Esophagus muscularis mucosa (tissue), 2 donors: ENCODE measurements around the gene ZRANB3.

Experiments used
- POLR2A ChIP-seq: fragments of 450-650 bp; IDR thresholded peaks from one replicate; pipeline ENCODE4 v1.6.1; 2017; ENCODE audit warnings: antibody characterized with exemption, moderate library complexity, mild to moderate bottlenecking, low read depth
- POLR2AphosphoS5 ChIP-seq, 2 donors: sonication (generic); formaldehyde crosslinking; IDR thresholded peaks; one replicate each; pipeline ENCODE4 v1.6.1; 2017; ENCODE audit warnings: antibody characterized with exemption in 2 of 2

DNA sequence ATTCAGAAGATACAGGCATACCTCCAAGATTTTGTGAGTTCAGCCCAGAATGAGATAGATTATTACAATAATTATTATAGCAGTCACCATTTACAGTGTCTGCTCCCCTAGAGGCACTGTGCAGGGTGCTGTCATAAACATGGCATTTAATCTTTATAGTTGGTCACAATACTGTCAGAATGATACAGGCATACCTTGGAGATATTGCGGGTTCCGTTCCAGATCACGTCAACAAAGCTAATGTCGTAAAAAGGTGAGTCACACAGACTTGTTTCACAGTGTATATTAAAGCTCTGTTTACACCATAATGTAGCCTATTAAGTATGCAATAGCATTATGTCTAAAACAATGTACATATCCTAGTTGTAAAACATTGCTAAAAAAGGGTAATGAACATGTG is 45.6 kb downstream of the ZRANB3 start:
- TF ChIP-seq POLR2AphosphoS5 (IDR thresholded peaks at IDR 0.05), result no peak
- TF ChIP-seq POLR2A, result no peak
